GM21360 (cell line): ENCODE results near the gene WDR91.
"Not testable (repeated sequence)": the region's sequence is repeated elsewhere in the genome, so short reads cannot be mapped to it uniquely, and the experiment has no call there.

ENCODE experiments used
- ATAC-seq: cut with Tn5 transposase; IDR thresholded peaks from one replicate; pipeline ENCODE4 v1.9.1; 2021; ENCODE audit warnings: mild to moderate bottlenecking, moderate library complexity; ENCODE audit not compliant: unreplicated experiment

Gene WDR91

DNA sequence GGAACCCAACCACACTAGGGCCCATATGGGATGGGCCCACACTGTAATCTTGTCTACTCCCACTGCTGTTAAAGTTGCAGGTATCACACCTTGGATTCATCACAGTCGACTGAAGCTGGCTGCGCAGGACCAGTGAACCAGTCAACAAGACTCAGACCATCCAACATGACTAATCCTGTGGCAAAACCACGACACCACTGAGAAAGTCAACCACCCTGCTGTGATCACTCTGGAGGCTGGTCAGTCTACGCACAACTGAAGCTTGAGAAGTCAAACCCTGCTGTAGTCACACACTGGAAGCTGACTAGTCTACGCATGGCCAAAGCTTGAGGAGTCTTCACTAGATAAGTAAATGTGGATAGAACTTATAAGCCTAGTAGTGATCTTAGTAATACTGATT lies 31.2 kb downstream of the WDR91 start:
- no peak for ATAC-seq

DNA sequence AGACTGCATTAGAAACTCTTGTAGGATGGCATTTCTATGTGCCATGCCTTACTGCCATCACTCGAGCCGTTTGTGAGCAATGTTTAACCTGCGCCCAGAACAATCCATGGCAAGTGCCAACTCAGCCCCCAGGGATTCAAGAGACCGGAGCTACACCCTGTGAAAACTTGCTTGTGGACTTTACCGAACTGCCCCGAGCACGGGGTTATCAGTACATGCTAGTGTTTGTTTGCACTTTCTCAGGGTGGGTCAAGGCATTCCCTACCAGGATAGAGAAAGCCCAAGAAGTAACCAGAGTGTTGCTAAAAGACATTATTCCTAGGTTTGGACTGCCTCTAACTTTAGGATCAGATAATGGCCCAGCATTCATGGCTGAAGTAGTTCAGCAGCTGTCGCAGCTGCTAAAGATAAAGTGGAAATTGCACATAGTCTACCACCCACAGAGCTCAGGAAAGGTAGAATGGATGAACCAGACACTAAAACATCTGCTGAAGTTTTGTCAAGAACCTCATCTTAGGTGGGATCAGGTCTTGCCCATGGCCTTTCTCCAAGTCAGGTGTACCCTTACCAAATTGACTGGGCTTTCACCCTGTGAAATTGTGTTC lies 31.9 kb downstream of the WDR91 start:
- ATAC-seq, result no peak

DNA sequence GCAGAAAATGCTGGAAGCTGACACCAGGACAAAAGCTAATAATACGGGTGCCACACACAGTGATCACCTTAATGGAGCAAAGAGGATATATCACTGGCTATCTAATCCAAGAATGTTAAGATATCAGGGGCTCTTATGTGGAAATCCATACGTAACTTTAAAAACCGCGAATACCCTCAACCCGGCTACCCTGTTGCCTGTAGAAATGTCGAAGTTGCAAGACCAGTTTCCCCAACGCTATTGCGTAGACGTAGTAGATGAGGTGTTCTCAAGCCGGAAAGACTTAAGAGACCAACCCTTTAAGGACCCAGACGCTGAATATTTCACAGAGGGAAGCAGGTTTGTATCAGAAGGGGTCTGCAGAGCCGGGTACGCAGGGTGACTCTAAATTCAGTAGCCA lies 33.0 kb downstream of the WDR91 start:
- ATAC-seq, result no peak

DNA sequence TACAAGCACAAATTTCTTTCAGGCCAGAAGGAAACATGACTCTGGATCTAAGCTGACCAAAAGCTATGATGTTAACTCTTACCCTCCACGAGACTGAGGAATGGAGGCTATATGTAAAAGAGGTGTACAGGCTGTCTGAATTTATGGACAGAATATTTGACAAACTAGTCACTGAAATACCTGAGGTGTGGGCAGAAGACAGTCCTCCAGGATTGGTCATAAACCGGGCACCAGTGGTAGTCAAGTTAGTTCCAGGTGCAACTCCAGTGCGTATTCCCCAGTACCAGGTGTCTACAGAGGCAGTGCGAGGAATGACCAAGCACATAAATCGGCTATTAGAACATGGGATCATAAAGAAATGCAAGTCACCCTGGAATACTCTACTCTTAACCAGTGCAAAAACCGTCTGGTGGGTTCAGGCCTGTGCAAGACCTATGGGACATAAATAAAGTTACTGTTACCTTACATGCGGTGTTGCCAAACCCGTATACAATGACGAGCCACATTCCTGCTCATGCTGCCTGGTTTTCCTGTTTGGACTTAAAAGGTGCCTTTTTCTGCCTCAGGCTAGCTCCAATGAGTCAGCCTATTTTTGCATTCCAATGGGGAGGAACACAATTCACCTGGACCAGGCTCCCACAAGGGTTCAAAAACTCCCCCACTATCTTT lies 34.2 kb downstream of the WDR91 start:
- ATAC-seq, result no peak

DNA sequence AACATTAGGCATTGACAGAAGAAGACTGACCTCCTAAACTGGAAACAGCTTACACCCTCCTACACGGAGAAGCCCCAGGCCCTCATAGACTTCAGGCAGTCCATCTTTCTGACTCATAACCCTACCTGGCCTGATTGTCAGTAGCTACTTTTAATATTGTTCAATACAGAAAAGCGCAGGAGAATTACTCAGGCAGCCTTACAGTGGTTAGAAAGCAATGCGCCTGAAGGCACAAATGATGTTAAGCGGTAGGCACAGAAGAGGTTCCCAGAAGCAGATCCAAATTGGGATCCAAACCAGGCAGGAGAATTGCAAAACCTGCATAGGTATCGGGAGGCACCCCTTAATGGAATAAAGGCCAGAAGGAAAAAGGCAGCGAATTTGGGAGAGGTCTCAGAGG lies 35.4 kb downstream of the WDR91 start:
- ATAC-seq, result no peak

DNA sequence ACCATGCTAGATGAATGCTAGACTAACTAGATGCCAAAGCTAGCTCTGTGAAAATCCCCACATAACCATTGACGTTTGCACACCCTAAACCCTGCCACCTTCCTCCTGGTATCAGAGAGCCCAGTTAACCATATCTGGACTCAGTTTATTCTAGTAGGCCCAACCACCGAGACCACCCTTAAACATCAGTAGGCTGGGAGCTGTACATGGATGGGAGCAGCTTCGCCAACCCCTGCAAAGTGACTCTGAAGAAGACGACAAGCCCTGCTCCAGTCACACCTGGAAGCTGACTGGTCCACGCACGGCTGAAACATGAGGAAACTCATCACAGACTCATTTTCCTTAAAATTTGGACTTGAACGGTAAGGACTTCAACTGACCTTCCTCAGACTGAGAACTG lies 36.4 kb downstream of the WDR91 start:
- no peak for ATAC-seq

DNA sequence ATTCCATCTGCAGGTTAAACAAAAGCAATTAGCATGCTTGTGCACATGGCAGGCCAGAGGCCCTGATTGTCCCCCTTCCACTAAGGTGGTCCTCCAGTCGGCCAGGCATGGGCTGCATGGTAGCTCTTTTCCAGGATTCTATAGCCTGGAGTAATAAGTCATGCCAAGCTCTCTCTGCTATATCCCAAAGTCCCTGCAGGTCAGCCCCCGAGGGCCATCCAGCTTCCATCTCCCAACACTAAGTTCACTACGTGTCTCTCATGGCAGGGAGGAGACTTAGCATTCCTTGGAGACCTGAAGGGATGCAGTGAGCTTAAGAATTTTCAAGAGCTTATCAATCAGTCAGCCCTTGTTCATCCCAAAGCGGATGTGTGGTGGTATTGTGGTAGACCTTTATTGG lies 37.4 kb downstream of the WDR91 start:
- ATAC-seq, result not testable (repeated sequence)

DNA sequence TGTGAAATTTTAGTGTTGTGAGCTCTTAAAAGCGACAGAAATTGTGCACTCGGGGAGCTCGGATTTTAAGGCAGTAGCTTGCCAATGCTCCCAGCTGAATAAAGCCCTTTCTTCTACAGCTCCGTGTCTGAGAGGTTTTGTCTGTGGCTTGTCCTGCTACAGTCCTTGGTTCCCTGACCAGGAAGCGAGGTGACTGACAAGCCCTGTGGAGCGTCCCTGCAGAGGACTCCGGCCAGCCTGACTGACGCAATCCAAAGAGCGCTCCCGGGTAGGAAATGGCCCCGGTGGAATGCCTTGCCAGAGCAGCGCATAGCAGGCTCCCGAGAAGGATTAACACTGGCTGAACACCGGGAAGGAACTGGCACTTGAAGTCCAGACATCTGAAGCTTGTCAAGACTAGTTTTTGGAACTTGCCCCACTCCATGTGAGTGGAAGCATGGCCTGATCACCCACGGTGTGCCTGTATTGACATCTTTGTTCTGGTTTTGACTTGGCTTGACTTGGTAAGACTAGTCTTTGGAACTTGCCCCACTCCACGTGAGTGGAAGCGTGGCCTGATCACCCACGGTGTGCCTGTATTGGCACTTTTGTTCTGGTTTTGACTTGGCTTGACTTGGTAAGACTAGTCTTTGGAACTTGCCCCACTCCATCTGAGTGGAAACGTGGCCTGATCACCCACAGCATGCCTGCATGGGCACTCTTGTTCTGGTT lies 39.6 kb downstream of the WDR91 start:
- ATAC-seq, result not testable (repeated sequence)

DNA sequence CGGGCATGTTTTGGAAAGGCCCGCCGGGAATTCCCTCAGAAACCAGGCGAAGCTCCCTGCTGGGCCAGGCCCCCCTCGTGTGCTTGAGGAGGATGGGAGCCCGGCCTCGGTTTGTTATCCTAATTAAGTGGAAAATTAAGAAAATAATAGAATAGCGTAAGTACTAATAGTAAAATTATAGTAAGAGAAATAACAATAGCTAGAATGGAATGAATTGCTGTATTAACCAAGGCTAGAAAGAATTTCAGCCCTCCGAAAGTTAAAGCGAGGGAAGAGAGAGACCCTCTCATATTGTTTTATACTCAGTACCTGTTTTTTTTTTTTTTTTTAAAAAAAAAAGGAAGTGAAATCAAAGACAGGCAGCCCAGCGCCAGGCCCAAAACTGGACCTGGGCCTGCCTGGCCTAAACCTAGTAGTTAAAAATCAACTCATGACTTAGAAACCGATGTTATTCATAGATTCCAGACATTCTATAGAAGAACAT lies 40.3 kb downstream of the WDR91 start:
- peak; percentile 23 for ATAC-seq

DNA sequence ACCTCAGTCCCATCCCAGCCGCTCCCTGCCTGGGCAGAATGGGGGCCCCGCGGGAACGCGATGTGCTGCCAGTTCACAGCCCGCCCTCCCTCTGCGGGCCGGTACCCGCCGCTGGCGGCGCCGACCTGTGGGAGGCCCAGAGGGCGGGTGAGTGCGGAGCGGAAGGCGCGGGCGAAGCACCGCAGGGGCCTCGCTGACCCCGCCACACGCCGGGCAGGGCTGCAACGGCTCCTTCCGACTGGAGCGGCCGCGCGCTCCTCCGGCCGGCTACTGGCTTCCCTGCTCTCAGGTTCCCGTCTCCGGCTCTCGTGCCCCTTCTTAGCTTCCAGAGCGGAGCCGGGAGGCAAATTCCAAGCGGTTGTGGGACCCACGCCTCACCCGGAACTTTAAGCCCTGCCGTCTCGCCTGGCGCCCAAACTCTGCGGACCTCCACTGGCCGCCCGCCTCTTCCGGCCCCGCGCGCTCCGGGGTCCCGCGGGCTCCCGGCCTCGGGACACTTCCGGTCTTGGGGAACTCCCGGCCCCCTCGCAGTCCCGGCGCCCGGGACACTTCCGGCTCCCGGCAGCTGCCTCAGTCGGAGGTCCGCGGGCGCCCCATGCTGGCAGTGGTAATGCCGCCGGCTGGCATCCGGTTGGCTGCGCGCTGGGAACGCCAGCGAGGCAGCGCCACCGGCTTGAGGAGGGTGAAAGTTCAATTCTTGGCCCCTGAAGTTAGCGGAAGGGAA lies 40.9 kb downstream of the WDR91 start, which contains the start of gene CYREN:
CYREN (minus strand) TSS at position 434 of the 724 bp plus-strand sequence. CDS start 1,785 bp downstream, outside the sequence.
- peak; percentile 76 for ATAC-seq

DNA sequence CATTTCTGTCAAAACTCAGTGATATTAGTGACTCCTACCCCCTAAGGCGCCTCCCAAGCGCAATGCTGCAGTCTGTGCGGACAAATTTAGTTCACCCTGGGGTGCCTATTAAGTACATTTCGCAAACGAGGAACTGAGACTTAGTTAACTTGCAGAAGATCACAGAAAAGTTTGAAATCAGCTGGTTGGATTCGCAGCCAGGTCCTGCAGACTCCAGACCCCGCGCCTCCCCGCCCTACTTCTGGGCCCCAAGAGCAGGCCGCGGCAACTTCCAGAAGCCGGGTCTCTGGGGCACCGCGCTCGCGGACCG lies 41.4 kb downstream of the WDR91 start:
- peak; percentile 27 for ATAC-seq

DNA sequence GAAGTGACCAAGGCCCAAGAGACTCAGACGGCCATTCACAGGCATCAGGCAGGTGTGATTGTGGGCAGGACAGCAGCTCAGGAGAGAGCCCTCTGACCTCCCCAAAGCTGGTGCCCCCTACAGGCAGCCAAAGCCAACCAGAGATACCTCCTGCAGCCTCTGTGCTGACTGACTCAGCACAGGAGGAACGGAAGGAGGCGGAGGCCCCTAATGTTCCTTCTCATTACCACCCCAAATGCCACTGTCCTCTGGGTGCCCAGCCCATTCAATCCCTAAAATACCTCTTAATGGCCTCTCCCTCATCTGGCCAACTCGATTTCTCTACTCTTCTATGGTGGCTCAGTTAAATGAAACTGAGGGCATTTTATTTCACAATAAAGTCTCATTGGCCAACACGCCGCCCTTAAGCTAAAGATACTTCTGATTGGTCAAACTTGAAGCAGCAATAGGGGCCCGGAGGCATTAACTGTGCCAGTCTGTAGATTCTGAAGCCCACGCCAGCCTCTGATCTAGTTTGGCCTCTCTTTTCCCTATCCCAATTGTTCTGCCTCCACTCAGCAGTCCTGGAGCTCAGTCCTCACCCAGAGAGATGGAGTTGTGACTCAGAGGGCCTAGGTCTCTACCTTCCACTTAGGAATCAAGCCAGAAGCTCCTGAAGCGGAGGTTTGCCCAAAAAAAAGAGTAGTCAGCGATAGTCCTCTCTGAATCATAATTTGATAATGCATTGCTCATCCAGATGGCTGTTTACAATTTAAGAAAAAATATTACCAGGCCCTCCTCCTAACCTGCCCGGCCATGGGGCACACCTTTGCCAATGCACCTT lies 42.0 kb downstream of the WDR91 start:
- ATAC-seq, result peak; percentile 40

DNA sequence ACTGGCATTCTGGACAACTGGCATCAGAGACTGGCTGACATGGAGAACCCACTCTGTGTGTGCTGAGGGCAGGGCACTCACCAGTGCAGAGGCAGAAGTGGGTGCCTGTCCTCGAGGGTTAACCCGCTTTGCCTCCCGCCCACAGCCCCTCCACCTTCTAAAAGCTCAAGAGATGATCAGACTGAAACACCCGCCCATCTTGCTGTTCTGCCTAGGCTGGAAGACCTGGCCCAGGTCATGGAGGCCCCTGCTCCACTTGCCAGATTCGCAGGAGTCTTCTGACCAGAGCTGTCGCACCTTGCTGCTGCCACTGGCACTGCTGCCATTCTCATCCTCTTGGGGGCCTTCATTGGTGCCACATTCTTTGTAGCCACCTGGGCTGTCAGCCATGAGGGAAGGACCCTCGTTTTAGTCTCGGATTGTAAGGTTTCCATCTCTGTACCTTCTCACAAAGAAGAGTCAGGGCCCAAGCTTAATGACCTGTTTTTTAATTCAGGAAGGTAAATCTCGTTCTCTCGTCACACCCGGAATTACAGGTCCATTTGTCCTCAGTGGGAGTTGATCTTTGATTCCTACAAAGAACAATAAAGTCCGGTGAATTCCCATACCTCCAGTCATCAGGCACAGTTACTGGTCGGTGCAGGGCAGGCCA lies 42.7 kb downstream of the WDR91 start:
- ATAC-seq, result no peak

DNA sequence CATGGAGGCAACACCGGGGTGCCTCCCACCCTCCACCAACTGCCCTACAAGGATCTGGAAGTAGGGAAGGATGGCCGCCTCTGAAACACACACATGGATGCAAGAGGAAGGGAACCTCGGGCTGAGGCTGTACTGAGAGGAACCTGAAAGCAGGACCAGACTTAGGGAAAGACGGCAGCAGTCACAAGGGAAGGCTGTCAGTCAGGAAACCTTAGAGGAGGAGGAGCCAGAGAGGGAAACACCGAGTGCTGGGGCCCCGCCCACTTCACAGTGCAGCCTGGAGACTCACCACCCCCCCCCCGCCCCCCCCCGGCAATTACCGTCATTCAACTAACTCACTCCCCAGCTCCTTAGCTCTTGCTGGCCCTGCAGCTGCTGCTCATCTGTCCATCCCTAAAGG lies 43.3 kb downstream of the WDR91 start:
- ATAC-seq, result no peak

DNA sequence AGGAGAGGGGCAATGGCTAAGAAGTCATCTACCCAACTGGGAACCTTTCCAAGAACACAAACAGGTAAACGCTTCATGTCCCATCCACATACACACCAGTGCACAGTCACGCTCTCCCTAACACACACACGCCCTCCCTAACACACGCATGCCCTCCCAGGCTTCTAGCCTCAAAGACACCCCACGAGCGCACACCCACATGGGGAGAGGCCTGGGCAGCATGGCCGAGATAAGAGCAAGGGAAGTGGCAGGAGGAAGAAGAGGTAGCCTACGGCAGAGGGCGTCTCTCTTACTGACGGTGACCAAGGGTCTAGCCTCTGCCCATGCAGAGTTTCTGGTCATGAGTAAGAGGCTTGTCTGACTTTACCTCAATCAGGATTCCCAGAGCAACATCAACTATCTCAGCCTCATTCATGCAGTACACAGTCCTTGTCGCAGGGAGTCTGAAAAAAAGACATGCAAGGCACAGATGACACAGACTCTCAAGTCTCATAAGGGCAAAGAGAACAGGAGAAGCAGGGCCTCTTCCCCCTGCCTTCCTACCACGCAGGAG lies 43.9 kb downstream of the WDR91 start:
- no peak for ATAC-seq

DNA sequence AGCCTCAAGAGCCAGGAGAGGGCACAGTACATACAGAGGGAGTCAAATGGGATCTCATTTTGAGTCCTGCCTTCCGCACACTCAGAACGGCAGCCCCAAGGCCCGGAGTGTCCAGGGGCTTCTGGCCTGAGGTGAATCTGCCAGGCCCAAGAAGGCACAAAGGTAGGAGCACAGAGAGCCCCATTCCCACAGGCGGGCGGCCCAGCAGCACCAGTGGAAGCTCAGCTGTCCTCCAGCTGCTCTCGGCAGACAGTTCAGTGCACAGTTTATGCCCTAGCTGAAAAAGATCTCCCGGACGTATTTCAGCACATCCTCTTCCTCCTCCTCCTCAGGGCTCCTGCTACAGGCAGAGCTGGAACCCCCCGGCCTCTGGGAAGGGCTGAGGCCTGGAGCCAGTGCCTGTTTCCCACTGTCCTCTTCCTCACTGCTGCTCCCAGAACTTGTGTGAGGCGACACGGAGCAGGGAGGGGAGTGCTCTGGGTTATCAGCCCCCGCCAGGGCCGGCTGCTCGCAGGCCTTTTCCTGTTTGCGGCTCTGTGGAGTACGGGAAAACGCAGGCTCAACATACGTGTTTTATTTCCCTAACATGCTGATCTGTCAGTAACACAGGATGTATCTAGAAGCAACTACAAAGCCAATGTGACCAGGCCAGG lies 44.9 kb downstream of the WDR91 start:
- no peak for ATAC-seq

DNA sequence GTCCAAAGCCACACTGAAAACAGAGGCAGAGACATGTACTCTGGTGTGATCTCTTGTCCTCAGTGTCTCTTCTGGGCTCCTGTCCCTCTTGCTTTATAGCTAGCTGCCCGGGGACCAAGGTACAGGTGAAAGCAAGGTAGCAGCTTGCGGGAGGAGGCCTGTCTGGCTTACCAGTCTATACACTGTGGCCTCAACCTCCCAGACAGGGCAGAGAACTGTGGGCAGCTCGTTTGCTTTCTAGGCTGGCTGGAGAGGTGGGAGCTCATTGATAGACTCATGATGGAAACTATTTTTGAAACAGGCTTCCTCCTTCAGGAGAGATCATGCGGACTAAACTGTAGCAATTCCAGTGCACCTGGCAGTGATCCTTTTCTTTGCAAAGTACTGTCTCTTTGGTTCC lies 45.5 kb downstream of the WDR91 start:
- no peak for ATAC-seq

DNA sequence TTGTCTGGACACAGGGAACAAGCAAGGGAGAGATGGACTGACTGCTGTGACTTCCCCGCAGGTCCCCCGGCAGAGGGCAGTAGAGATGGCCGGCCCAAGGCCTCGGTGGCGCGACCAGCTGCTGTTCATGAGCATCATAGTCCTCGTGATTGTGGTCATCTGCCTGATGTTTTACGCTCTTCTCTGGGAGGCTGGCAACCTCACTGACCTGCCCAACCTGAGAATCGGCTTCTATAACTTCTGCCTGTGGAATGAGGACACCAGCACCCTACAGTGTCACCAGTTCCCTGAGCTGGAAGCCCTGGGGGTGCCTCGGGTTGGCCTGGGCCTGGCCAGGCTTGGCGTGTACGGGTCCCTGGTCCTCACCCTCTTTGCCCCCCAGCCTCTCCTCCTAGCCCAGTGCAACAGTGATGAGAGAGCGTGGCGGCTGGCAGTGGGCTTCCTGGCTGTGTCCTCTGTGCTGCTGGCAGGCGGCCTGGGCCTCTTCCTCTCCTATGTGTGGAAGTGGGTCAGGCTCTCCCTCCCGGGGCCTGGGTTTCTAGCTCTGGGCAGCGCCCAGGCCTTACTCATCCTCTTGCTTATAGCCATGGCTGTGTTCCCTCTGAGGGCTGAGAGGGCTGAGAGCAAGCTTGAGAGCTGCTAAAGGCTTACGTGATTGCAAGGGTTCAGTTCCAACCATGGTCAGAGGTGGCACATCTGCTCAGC lies 46.8 kb downstream of the WDR91 start:
- ATAC-seq, result no peak
